Measurements from ENCODE around the gene BCAR3. TPM values are rescaled to one million over a fixed set of nuclear protein-coding genes. Genes with fewer than 3 reads are reported as not detected.

BCAR3 gene
- total and polyA plus RNA-seq, 2 of the 4 experiments (the other 2 are of a cell fraction) = 41.4 to 46.4 TPM

GRCh38 chr1:93640656-93641440, 40.8 kb downstream of the BCAR3 start:
- Histone ChIP-seq H2BK15ac (ENCODE audit: low read depth, low read length) (no peak overlapping the region), H3K9me1 (ENCODE audit: insufficient read depth, low read length) (peaks cover 24% of the 10 kb centered on the region), H3K27me3 (ENCODE audit: control insufficient read depth, insufficient read depth, low read length) (no peaks in the 10 kb centered on the region), H2BK5ac (ENCODE audit: low read depth, low read length, poor library complexity, severe bottlenecking) (no peak overlapping the region), H3K4me2 (ENCODE audit: low read depth, low read length) (no peak overlapping the region), H3K4me1 (ENCODE audit: control insufficient read depth, insufficient read depth, low read length) (peaks cover 4% of the 10 kb centered on the region), H3K56ac (ENCODE audit: extremely low read depth, insufficient read depth, low read length) (no peak overlapping the region), H4K20me1 (ENCODE audit: insufficient read depth, low read length) (peaks cover 13% of the 10 kb centered on the region), H2BK20ac (ENCODE audit: low read depth, low read length) (no peak overlapping the region), H2AK9ac (replicated peaks; ENCODE audit: low read depth, low read length, poor library complexity) (no peak overlapping the region), H3K36me3 (ENCODE audit: control insufficient read depth, insufficient read depth, low read length) (peaks cover 15% of the 10 kb centered on the region), H4K8ac (ENCODE audit: low read depth in 2 of 2, low read length in 2 of 2) (no peak overlapping the region), H3K4me3 (ENCODE audit: insufficient read depth, low read depth, low read length) (no peak overlapping the region), H3K9me3 (ENCODE audit: control insufficient read depth, insufficient read depth, low read length) (no peaks in the 10 kb centered on the region), H3K9ac (ENCODE audit: low read depth, low read length) (no peak overlapping the region), H3K79me1 (ENCODE audit: low read depth in 1 of 2, low read length in 2 of 2) (peaks cover 50 to 74% of the 10 kb centered on the region in 2 experiments), H3K23ac (ENCODE audit: low read depth, low read length) (no peak overlapping the region), H4K5ac (ENCODE audit: low read depth, low read length) (no peak overlapping the region), H4K91ac (ENCODE audit: insufficient read depth, low read depth, low read length) (no peak overlapping the region), H2AFZ (replicated peaks; ENCODE audit: low read length, poor library complexity) (no peak overlapping the region), H3K18ac (ENCODE audit: low read depth, low read length) (no peak overlapping the region), H3K4ac (ENCODE audit: low read depth, low read length) (no peak overlapping the region), H3K27ac (ENCODE audit: insufficient read depth, low read length) (no peak overlapping the region), H2AK5ac (ENCODE audit: low read depth, low read length) (no peak overlapping the region), H2BK120ac (ENCODE audit: low read depth, low read length) (no peak overlapping the region), H3K14ac (replicated peaks; ENCODE audit: low read depth, low read length) (no peak overlapping the region)
- TF ChIP-seq NFE2L2 (IDR thresholded peaks at IDR 0.05; ENCODE audit: low read depth, low read length) (no peak), CTCF (conservative IDR thresholded peaks at IDR 0.05; ENCODE audit: low read depth, low read length) (no peak), MXI1 (IDR thresholded peaks at IDR 0.05; ENCODE audit: borderline replicate concordance, low read depth, low read length) (no peak), SMC3 (IDR thresholded peaks at IDR 0.05; ENCODE audit: low read depth, low read length) (no peak), USF2 (IDR thresholded peaks at IDR 0.05; ENCODE audit: low read depth, low read length) (no peak), RFX5 (IDR thresholded peaks at IDR 0.05; ENCODE audit: low read depth, low read length) (no peak), MAFK (IDR thresholded peaks at IDR 0.05; ENCODE audit: low read depth, low read length) (no peak), CHD1 (IDR thresholded peaks at IDR 0.05; ENCODE audit: low read depth, low read length) (no peak), BHLHE40 (IDR thresholded peaks at IDR 0.05; ENCODE audit: low read depth, low read length) (no peak)
- intact Hi-C loops (cut with micrococcal nuclease) = no loop called here
- DNase-seq = no peak
- CTCF ChIA-PET = no interaction called here
- in situ Hi-C loops (cut with MboI; ENCODE audit: low sequenced_read_pairs) = no loop called here
- WGBS, 2 experiments (ENCODE audit: extremely low coverage in 2 of 2, insufficient read length in 1 of 2) = no CpG with 5 or more reads among the region's 8 CpGs
- dilution Hi-C loops (cut with HindIII; ENCODE audit: low sequenced_read_pairs, unreplicated experiment) = no loop called here
- no TSS peak for BruUV-seq (replicated peaks)
- POLR2A ChIA-PET (ENCODE audit: unreplicated experiment) = no interaction called here
- no peak for ATAC-seq (ENCODE audit: low read depth)

All from IMR-90 (cell line).